Gastrocnemius medialis (tissue), 4 donors: ENCODE measurements around the gene CES2. TPM values are rescaled to one million over a fixed set of nuclear protein-coding genes. Genes with fewer than 3 reads are reported as not detected.
"Not testable (repeated sequence)": the region's sequence is repeated elsewhere in the genome, so short reads cannot be mapped to it uniquely, and the experiment has no call there.

ENCODE experiments used
- ATAC-seq, 2 donors: fragments of 150-250 bp; one replicate each; pipeline ENCODE4 v1.9.1; 2016
- DNase-seq, 2 donors: peaks; one replicate each; pipeline ENCODE4 v3.0.0-alpha.2; 2019
- H3K27ac ChIP-seq, 4 donors: fragments of 200-600 bp; sonication (generic); 1 replicate in 1 of 4; 2 replicates in 3 of 4; pipeline ENCODE4 v1.5.1; 2016 to 2018; ENCODE audit warnings: mild to moderate bottlenecking in 2 of 4, moderate library complexity in 1 of 4
- H3K27me3 ChIP-seq, 3 donors: fragments of 200-600 bp; sonication (generic) in 2 of 3; 1 replicate in 1 of 3; 2 replicates in 2 of 3; pipeline versions ENCODE4 v1.5.1 to v1.6.0; 2016 to 2019; ENCODE audit warnings: mild to moderate bottlenecking in 1 of 3, moderate library complexity in 1 of 3
- H3K36me3 ChIP-seq, 2 donors: fragments of 200-600 bp; sonication (generic) in 1 of 2; one replicate each; pipeline ENCODE4 v1.5.1; 2017 to 2018
- H3K4me1 ChIP-seq, 2 donors: fragments of 200-600 bp; sonication (generic) in 1 of 2; one replicate each; pipeline ENCODE4 v1.5.1; 2016 to 2017; ENCODE audit warnings: mild to moderate bottlenecking in 2 of 2
- H3K4me3 ChIP-seq, 4 donors: fragments of 200-600 bp; sonication (generic) in 3 of 4; 1 replicate in 1 of 4; 2 replicates in 3 of 4; pipeline ENCODE4 v1.5.1; 2016 to 2019; ENCODE audit warnings: mild to moderate bottlenecking in 2 of 4
- H3K9me3 ChIP-seq, 3 donors: fragments of 200-600 bp; sonication (generic) in 2 of 3; 1 replicate in 1 of 3; 2 replicates in 2 of 3; pipeline ENCODE4 v1.5.1; 2016 to 2019
- CTCF ChIP-seq, 5 experiments: fragments of 450-650 bp in 3 of 5; fragments of 200-600 bp in 2 of 5; sonication (generic) in 2 of 5; IDR thresholded peaks in 4 of 5; conservative IDR thresholded peaks in 1 of 5; 1 replicate in 4 of 5; 2 replicates in 1 of 5; pipeline ENCODE4 v1.5.1; 2016 to 2019; ENCODE audit warnings: antibody characterized with exemption in 5 of 5, mild to moderate bottlenecking in 3 of 5, moderate library complexity in 3 of 5
- POLR2A ChIP-seq, 2 donors: fragments of 450-650 bp; IDR thresholded peaks; one replicate each; pipeline ENCODE4 v1.6.1; 2017; ENCODE audit warnings: antibody characterized with exemption in 2 of 2, mild to moderate bottlenecking in 2 of 2, moderate library complexity in 2 of 2
- in situ Hi-C, 4 donors: fragments of 200-750 bp; cut with MboI; loops; one replicate each; pipeline versions ENCODE4 v1.15.0 to v1.8.0; 2017; ENCODE audit warnings: low sequenced_read_pairs in 4 of 4
- intact Hi-C: fragments of 100-400 bp; cut with DNase I; formaldehyde crosslinking; loops from one replicate; pipeline ENCODE4 v1.15.1; 2023; ENCODE audit warnings: low total_unique reads
- total RNA-seq, 4 donors: library from RNA; depleted of rRNA; stranded (reverse); fragments of >200 nt; gene quantifications; one replicate each; pipeline versions ENCODE4 v1.1.0 to v1.2.3, GENCODE V29; 2016

CES2 gene
- total RNA-seq, 4 donors from 2014 or later = 25.6 to 48.2 (median 37.7) TPM

- in situ Hi-C loops (no loop called here), intact Hi-C loops (no loop called here)
- ATAC-seq = no peak
- Histone ChIP-seq H3K4me1 (peaks cover 6% of the 10 kb centered on the region in 2 donors), H3K27ac (no peak overlapping the region), H3K4me3 (no peak overlapping the region), H3K9me3 (no peaks in the 10 kb centered on the region), H3K36me3 (no peaks in the 10 kb centered on the region), H3K27me3 (no peaks in the 10 kb centered on the region)
- TF ChIP-seq CTCF (IDR thresholded peaks at IDR 0.05 in 4 of 5, conservative IDR thresholded peaks at IDR 0.05 in 1 of 5) (no peak), POLR2A (IDR thresholded peaks at IDR 0.05) (no peak)
- no peak for DNase-seq
These were observed 56.3 kb downstream of the CES2 start for GRCh38 chr16:66991545-66992077.

GRCh38 chr16:66993558-66993957 is 58.2 kb downstream of the CES2 start:
- H3K4me3 ChIP-seq, DNase-seq, H3K27me3 ChIP-seq, H3K9me3 ChIP-seq, in situ Hi-C loops, intact Hi-C loops, ATAC-seq, H3K36me3 ChIP-seq, H3K27ac ChIP-seq: not testable (repeated sequence)
- H3K4me1 ChIP-seq = peaks cover 16% of the 10 kb centered on the region in 2 donors

Other genes with a start within 250 kb of the CES2 start
- 10 to 100 TPM in 1 of 4 donors, 1 to 10 TPM in 3; 5.7 to 15.0 (median 7.2) TPM for gene CMTM4, start 238.8 kb upstream of the CES2 start, total RNA-seq
- gene DYNC1LI2, start 183.9 kb upstream of the CES2 start, total RNA-seq = 10 to 100 TPM; 57.4 to 80.3 (median 62.6) TPM
- not detected for gene TERB1, start 133.9 kb upstream of the CES2 start, total RNA-seq
- gene NAE1, start 104.5 kb upstream of the CES2 start, total RNA-seq = 10 to 100 TPM; 29.1 to 57.0 (median 34.8) TPM
- gene CA7, start 91.1 kb upstream of the CES2 start, total RNA-seq = under 1 TPM in 1 of 4 donors, not detected in 3; 0.19 TPM
- gene PDP2, start 55.0 kb upstream of the CES2 start, total RNA-seq = 1 to 10 TPM; 2.2 to 5.2 (median 4.1) TPM
- under 1 TPM in 3 of 4 donors, not detected in 1; 0.10 to 0.87 (median 0.16) TPM for gene CDH16, start 16.6 kb upstream of the CES2 start, total RNA-seq
- gene RRAD, start 10.0 kb upstream of the CES2 start, total RNA-seq = 1,000 to 10,000 TPM in 1 of 4 donors, 100 to 1,000 TPM in 3; 286 to 1,191 (median 655) TPM
- 100 to 1,000 TPM; 189 to 338 (median 264) TPM for gene CIAO2B, start 1.1 kb upstream of the CES2 start, total RNA-seq
- 10 to 100 TPM; 10.3 to 30.3 (median 12.9) TPM for gene CES3, start 25.8 kb downstream of the CES2 start, total RNA-seq
- gene CES4A, start 53.1 kb downstream of the CES2 start, total RNA-seq = 10 to 100 TPM; 12.0 to 82.7 (median 17.4) TPM
- gene CBFB, start 93.6 kb downstream of the CES2 start, total RNA-seq = 100 to 1,000 TPM in 2 of 4 donors, 10 to 100 TPM in 2; 38.9 to 105 (median 96.5) TPM
- gene PHAF1, start 174.4 kb downstream of the CES2 start, total RNA-seq = 10 to 100 TPM; 23.3 to 63.4 (median 48.9) TPM
- 1 to 10 TPM; 1.5 to 3.1 (median 2.6) TPM for gene B3GNT9, start 215.5 kb downstream of the CES2 start, total RNA-seq
- 10 to 100 TPM in 2 of 4 donors, 1 to 10 TPM in 2; 8.8 to 15.3 (median 10.1) TPM for gene TRADD, start 224.4 kb downstream of the CES2 start, total RNA-seq
- gene FBXL8, start 224.4 kb downstream of the CES2 start, total RNA-seq = 10 to 100 TPM in 3 of 4 donors, 1 to 10 TPM in 1; 7.0 to 16.3 (median 14.3) TPM
- 100 to 1,000 TPM in 1 of 4 donors, 10 to 100 TPM in 2, 1 to 10 TPM in 1; 9.0 to 111 (median 29.7) TPM for gene HSF4, start 229.2 kb downstream of the CES2 start, total RNA-seq
- gene NOL3, start 235.0 kb downstream of the CES2 start, total RNA-seq = 100 to 1,000 TPM in 3 of 4 donors, 10 to 100 TPM in 1; 77.5 to 231 (median 173) TPM
- 1 to 10 TPM; 2.5 to 7.7 (median 4.5) TPM for gene MATCAP1, start 248.4 kb downstream of the CES2 start, total RNA-seq